ENCODE data around the gene TBC1D22A. TPM values are rescaled to one million over a fixed set of nuclear protein-coding genes. Genes with fewer than 3 reads are reported as not detected.

TBC1D22A gene
- total and polyA plus RNA-seq, 4 donors, result 4.1 to 12.4 (median 8.4) TPM

GRCh38 chr22:46856661-46857060 is 94.2 kb downstream of the TBC1D22A start:
- WGBS, result 93% methylated on average over 3 of the region's 3 CpGs
- no peak overlapping the region for H3K27ac ChIP-seq (ENCODE audit: low read depth in 1 of 2, low read length in 2 of 2)
- H3K4me3 ChIP-seq (ENCODE audit: low read depth in 1 of 3, low read length in 3 of 3), result no peak overlapping the region
- no peaks in the 10 kb centered on the region for H3K4me1 ChIP-seq (ENCODE audit: control insufficient read depth in 4 of 4, insufficient read depth in 4 of 4, low read length in 3 of 4)
- H3K27me3 ChIP-seq (ENCODE audit: control insufficient read depth in 4 of 4, insufficient read depth in 4 of 4, low read length in 3 of 4), result no peaks in the 10 kb centered on the region
- H3K9me3 ChIP-seq (ENCODE audit: control insufficient read depth in 4 of 4, low read length in 3 of 4), result no peaks in the 10 kb centered on the region
- TF ChIP-seq ATF3 (IDR thresholded peaks at IDR 0.05), result no peak
- TF ChIP-seq FOXA1 (IDR thresholded peaks at IDR 0.05), result no peak
- no peak for TF ChIP-seq HNF4G (IDR thresholded peaks at IDR 0.05)
- TF ChIP-seq CTCF (IDR thresholded peaks at IDR 0.05; ENCODE audit: low read depth, low read length, missing input control), result no peak
- no peak for TF ChIP-seq ZBTB33 (IDR thresholded peaks at IDR 0.05)
- no peak for TF ChIP-seq NR2F2 (IDR thresholded peaks at IDR 0.05)
- TF ChIP-seq JUND (IDR thresholded peaks at IDR 0.05), result no peak
- no peak for TF ChIP-seq EGR1 (IDR thresholded peaks at IDR 0.05; ENCODE audit: low read depth in 2 of 2)
- TF ChIP-seq FOXA2 (IDR thresholded peaks at IDR 0.05), result no peak
- TF ChIP-seq REST (IDR thresholded peaks at IDR 0.05), result no peak
- TF ChIP-seq HNF4A (conservative IDR thresholded peaks at IDR 0.05), result no peak
- TF ChIP-seq RXRA (IDR thresholded peaks at IDR 0.05), result no peak
- no peak for TF ChIP-seq TAF1 (conservative IDR thresholded peaks at IDR 0.05)
- TF ChIP-seq MAX (IDR thresholded peaks at IDR 0.05), result no peak
- TF ChIP-seq GABPA (IDR thresholded peaks at IDR 0.05 in 1 of 2, conservative IDR thresholded peaks at IDR 0.05 in 1 of 2), result no peak
- TF ChIP-seq YY1 (IDR thresholded peaks at IDR 0.05), result no peak
- TF ChIP-seq SP1 (IDR thresholded peaks at IDR 0.05), result no peak
- H3K9ac ChIP-seq (ENCODE audit: low read depth in 1 of 2, low read length in 2 of 2), result no peak overlapping the region
- no peak for DNase-seq (ENCODE audit: low spot score)
- peaks cover 0 to 2% (median under 1%) of the 10 kb centered on the region in 4 donors for H3K36me3 ChIP-seq (ENCODE audit: control insufficient read depth in 4 of 4, insufficient read depth in 3 of 4, low read depth in 1 of 4, low read length in 3 of 4)
